Caco-2 (cell line): ENCODE measurements around the gene SLC7A4. TPM values are rescaled to one million over a fixed set of nuclear protein-coding genes. Genes with fewer than 3 reads are reported as not detected.

Experiments used
- BruUV-seq: library from RNA; stranded (reverse); fragments of 400-500 nt; replicated peaks from 2 replicates; lab custom pipeline; 2021; lab: Mats Ljungman, UMichigan
- CTCF ChIA-PET: fragments of 300-600 bp; sonication (Branson Sonifier 250); formaldehyde crosslinking; loops from one replicate; lab custom pipeline; 2022; ENCODE audit warnings: antibody characterized with exemption; lab: Charles Lee
- POLR2A ChIA-PET: fragments of 300-600 bp; sonication (Branson Sonifier 250); formaldehyde crosslinking; loops from one replicate; lab custom pipeline; 2022; ENCODE audit warnings: antibody characterized with exemption; lab: Charles Lee
- DNase-seq, 2 experiments: peaks; one replicate each; pipeline versions ENCODE4 v3.0.0 to v3.0.0-alpha.2; 2020 to 2022
- H3K27me3 ChIP-seq: replicated peaks from 2 replicates; pipeline ENCODE4 v1.6.0; 2011; ENCODE audit warnings: low read length; ENCODE audit not compliant: control insufficient read depth, insufficient read depth
- H3K36me3 ChIP-seq: 2 replicates; pipeline ENCODE4 v1.5.1; 2011; ENCODE audit warnings: low read length; ENCODE audit not compliant: control insufficient read depth, insufficient read depth
- H3K4me1 ChIP-seq: fragments of 250-450 bp; sonication (Bioruptor Pico); 2 replicates; pipeline ENCODE4 v1.5.1; 2020; ENCODE audit warnings: mild to moderate bottlenecking
- H3K4me3 ChIP-seq: 2 replicates; pipeline ENCODE4 v1.5.1; 2011; ENCODE audit warnings: low read depth, mild to moderate bottlenecking, control low read depth, low read length
- H3K9me3 ChIP-seq: fragments of 250-450 bp; sonication (Bioruptor Pico); 2 replicates; pipeline ENCODE4 v1.5.1; 2020; ENCODE audit warnings: mild to moderate bottlenecking, moderate library complexity
- H3K27ac Mint-ChIP-seq: one replicate; pipeline ENCODE4 v1.8.0; 2022; ENCODE audit warnings: mixed read lengths; ENCODE audit not compliant: unreplicated experiment
- H3K27me3 Mint-ChIP-seq: one replicate; pipeline ENCODE4 v1.8.0; 2022; ENCODE audit warnings: mixed read lengths; ENCODE audit not compliant: insufficient read depth, unreplicated experiment
- H3K36me3 Mint-ChIP-seq: one replicate; pipeline ENCODE4 v1.8.0; 2022; ENCODE audit warnings: mild to moderate bottlenecking, mixed read lengths; ENCODE audit not compliant: insufficient read depth, unreplicated experiment
- H3K4me1 Mint-ChIP-seq: one replicate; pipeline ENCODE4 v1.8.0; 2022; ENCODE audit warnings: low read depth, mixed read lengths; ENCODE audit not compliant: unreplicated experiment
- H3K4me3 Mint-ChIP-seq: one replicate; pipeline ENCODE4 v1.8.0; 2022; ENCODE audit warnings: mild to moderate bottlenecking, moderate library complexity, mixed read lengths; ENCODE audit not compliant: unreplicated experiment
- H3K9me3 Mint-ChIP-seq: one replicate; pipeline ENCODE4 v1.8.0; 2022; ENCODE audit warnings: mixed read lengths; ENCODE audit not compliant: unreplicated experiment
- intact Hi-C: fragments of 100-400 bp; cut with micrococcal nuclease; formaldehyde crosslinking; loops from one replicate; pipeline ENCODE4 v1.10.0; 2022; ENCODE audit not compliant: unreplicated experiment
- total RNA-seq: library from RNA; stranded (reverse); gene quantifications from 2 replicates; pipeline ENCODE4 v1.2.3, GENCODE V29; 2022
- TF ChIP-seq, protein P1 (sequence below), 2 experiments: fragments of 200-600 bp in 1 of 2; IDR thresholded peaks; 1 replicate in 1 of 2; 2 replicates in 1 of 2; pipeline versions ENCODE4 v1.5.1 to v1.8.0; 2011 to 2022; ENCODE audit warnings: antibody characterized with exemption in 1 of 2, control low read depth in 1 of 2, inconsistent platforms in 1 of 2, low read depth in 1 of 2, low read length in 1 of 2, mild to moderate bottlenecking in 1 of 2, moderate library complexity in 1 of 2; ENCODE audit not compliant: insufficient read depth in 1 of 2, severe bottlenecking in 1 of 2, unreplicated experiment in 1 of 2

SLC7A4 gene
- total RNA-seq, 1 experiment from 2014 or later: 1.9 TPM

DNA sequence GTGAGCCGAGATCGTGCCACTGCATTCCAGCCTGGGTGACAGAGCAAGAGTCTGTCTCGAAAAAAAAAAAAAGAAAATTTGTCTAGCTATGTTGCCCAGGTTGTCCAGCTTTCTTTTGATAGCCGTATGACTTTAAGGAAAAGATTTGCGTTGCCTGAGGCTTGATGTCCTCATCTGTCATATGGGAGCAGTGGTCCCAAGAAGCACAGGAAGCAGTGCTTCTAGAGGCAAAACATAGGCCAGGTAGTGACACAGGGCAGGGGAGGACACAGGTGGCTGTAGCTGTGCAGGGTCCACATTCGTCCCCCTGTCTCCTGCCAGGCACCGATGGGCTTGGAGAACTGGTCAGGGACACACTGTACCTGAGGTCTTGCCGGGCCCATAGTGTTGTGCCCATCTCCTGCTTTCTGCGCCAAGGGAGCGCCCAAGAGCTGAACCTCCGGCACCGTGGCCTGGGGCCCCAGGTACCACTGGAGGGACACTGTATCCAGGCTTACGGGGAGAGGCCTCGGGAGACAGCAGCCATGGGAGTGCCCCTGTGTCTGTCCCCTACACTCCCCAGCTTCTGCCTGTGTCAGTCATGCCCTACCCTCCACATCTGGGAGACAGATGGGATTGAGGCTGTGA lies 14.8 kb upstream of the SLC7A4 start:
- CTCF ChIA-PET: no interaction called here
- H3K4me1 ChIP-seq: peaks cover 7% of the 10 kb centered on the region; the same call in 1 of the 2 replicates
- H3K4me3 ChIP-seq: no peak overlapping the region
- intact Hi-C loops: no loop called here
- Mint-ChIP-seq H3K27ac (no peak overlapping the region), H3K4me1 (peaks cover 22% of the 10 kb centered on the region), H3K4me3 (no peak overlapping the region), H3K9me3 (no peaks in the 10 kb centered on the region), H3K36me3 (peaks cover 11% of the 10 kb centered on the region), H3K27me3 (no peaks in the 10 kb centered on the region)
- BruUV-seq: no TSS peak
- H3K36me3 ChIP-seq: no peaks in the 10 kb centered on the region
- DNase-seq: no peak
- no peaks in the 10 kb centered on the region for H3K27me3 ChIP-seq
- H3K9me3 ChIP-seq: no peaks in the 10 kb centered on the region
- TF ChIP-seq, protein P1, sequence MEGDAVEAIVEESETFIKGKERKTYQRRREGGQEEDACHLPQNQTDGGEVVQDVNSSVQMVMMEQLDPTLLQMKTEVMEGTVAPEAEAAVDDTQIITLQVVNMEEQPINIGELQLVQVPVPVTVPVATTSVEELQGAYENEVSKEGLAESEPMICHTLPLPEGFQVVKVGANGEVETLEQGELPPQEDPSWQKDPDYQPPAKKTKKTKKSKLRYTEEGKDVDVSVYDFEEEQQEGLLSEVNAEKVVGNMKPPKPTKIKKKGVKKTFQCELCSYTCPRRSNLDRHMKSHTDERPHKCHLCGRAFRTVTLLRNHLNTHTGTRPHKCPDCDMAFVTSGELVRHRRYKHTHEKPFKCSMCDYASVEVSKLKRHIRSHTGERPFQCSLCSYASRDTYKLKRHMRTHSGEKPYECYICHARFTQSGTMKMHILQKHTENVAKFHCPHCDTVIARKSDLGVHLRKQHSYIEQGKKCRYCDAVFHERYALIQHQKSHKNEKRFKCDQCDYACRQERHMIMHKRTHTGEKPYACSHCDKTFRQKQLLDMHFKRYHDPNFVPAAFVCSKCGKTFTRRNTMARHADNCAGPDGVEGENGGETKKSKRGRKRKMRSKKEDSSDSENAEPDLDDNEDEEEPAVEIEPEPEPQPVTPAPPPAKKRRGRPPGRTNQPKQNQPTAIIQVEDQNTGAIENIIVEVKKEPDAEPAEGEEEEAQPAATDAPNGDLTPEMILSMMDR (IDR thresholded peaks at IDR 0.05; ENCODE audit: insufficient read depth in 1 of 2, low read depth in 1 of 2, low read length in 1 of 2, severe bottlenecking in 1 of 2, unreplicated experiment in 1 of 2): no peak
- POLR2A ChIA-PET: no interaction called here

DNA sequence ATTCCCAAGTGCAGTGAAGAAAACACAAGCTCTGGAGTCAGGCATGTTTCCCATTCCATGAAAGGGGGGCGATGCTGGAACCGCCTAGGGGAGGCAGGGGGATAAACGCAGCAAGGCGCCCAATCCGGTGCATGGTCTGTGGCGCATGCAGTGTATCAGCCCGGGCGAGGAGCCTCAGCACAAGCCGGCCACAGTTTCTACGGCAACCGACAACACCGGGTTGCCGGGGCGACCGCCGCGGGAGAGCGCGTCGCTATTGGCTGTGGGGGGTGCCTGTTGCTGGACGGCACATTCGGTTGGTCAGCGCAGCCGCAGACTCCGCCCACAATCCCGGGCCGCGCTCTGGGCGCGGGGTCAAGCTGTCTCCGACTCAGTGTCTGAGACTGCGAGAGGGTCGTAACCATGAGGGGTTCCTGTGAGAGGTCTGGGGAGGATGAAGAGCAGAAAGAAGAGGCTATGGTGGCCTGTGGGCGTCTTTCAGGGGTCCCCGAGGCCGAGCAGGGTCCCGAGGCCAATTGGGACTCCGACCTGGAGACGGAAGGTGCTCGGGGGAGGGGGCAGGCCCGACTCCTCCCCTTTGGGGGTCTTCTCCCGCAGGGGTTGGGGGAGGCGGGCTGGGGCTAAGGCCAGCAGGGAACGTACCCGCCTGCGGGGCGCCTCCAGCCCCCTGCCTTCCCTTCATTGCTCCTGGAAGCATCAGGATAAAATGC lies 13.4 kb upstream of the SLC7A4 start, which contains the start of gene LRRC74B:
TSS of gene LRRC74B (plus strand) at position 362 of the 710 bp plus-strand sequence. CDS start at position 403, 41 bp downstream.
- BruUV-seq: no TSS peak
- Mint-ChIP-seq H3K27ac (peak within 1 kb of the TSS; percentile 98), H3K27me3 (no peaks in the 10 kb centered on the region), H3K9me3 (no peaks in the 10 kb centered on the region), H3K4me3 (peak within 1 kb of the TSS; percentile 95), H3K4me1 (peaks cover 22% of the 10 kb centered on the region), H3K36me3 (peaks cover 11% of the 10 kb centered on the region)
- intact Hi-C loops: no loop called here
- peak; percentile 90 to 95 for DNase-seq
- peaks cover 7% of the 10 kb centered on the region; the same call in 1 of the 2 replicates for H3K4me1 ChIP-seq
- CTCF ChIA-PET: no interaction called here
- H3K4me3 ChIP-seq: peak within 1 kb of the TSS; percentile 35
- POLR2A ChIA-PET: no interaction called here
- no peaks in the 10 kb centered on the region for H3K27me3 ChIP-seq
- H3K9me3 ChIP-seq: no peaks in the 10 kb centered on the region
- H3K36me3 ChIP-seq: no peaks in the 10 kb centered on the region
- TF ChIP-seq, protein P1 (IDR thresholded peaks at IDR 0.05; ENCODE audit: insufficient read depth in 1 of 2, low read depth in 1 of 2, low read length in 1 of 2, severe bottlenecking in 1 of 2, unreplicated experiment in 1 of 2): no peak

DNA sequence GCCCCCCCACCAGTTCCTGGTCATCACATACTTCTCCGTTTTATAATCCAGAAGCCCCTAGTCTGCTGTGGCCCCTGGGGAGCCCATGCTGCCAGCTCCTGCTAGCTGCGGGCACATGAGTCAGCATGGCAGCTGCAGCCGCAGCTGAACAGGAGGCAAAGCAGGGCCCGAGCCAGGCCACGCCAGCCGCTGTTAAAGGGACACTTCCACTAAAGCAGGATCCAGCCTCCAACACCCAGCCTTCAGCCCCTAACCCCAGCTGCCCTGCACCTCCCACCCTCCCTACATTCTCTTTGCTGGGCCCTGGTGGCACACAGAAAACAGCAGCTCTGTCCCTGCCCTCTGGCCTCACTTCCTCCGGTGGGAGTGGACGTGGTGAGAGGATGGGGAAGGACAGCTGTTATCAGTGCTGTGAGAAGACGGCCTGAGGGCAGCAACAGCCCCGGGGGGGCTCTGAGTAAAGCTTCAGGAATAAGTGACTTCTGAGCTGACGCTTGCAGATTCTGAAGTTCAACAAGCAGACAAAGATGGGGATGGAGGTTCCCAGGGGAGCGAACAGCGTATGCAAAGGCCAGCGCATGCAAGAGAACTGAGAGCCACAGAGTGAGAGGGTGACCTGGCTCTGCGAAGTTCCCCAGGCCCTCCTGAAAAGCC lies 12.7 kb upstream of the SLC7A4 start:
- POLR2A ChIA-PET: no interaction called here

More for the DNA sequence above, 12.7 kb upstream of the SLC7A4 start:
- Mint-ChIP-seq H3K4me1 (peaks cover 25% of the 10 kb centered on the region), H3K27me3 (no peaks in the 10 kb centered on the region), H3K9me3 (no peaks in the 10 kb centered on the region), H3K27ac (peak overlapping the region; percentile 98), H3K36me3 (peaks cover 11% of the 10 kb centered on the region), H3K4me3 (peak overlapping the region; percentile 95)
- Histone ChIP-seq H3K4me3 (peak overlapping the region; percentile 30), H3K36me3 (no peaks in the 10 kb centered on the region), H3K9me3 (no peaks in the 10 kb centered on the region), H3K27me3 (no peaks in the 10 kb centered on the region), H3K4me1 (peaks cover 12% of the 10 kb centered on the region)
- BruUV-seq: no TSS peak
- intact Hi-C loops: no loop called here
- peak in 1 of 2 experiments; percentile 34 for DNase-seq
- TF ChIP-seq, protein P1 (IDR thresholded peaks at IDR 0.05; ENCODE audit: insufficient read depth in 1 of 2, low read depth in 1 of 2, low read length in 1 of 2, severe bottlenecking in 1 of 2, unreplicated experiment in 1 of 2): no peak
- CTCF ChIA-PET: interaction anchor here (0.7 kb wide), 1 partner anchor 904 kb away, joined by 3 read pairs; no protein-coding TSS in a partner anchor
